Omental fat pad (tissue), 4 donors: ENCODE results near the gene ZNF835. TPM values are rescaled to one million over a fixed set of nuclear protein-coding genes. Genes with fewer than 3 reads are reported as not detected.
A peak's percentile ranks its signal among the peaks of the same experiment; 100 is the strongest.

Source experiments
- ATAC-seq: fragments of 150-250 bp; one replicate; pipeline ENCODE4 v1.9.1; 2016; ENCODE audit warnings: mild to moderate bottlenecking, moderate library complexity; ENCODE audit not compliant: low FRiP score
- DNase-seq: peaks from one replicate; pipeline ENCODE4 v3.0.0-alpha.2; 2019; ENCODE audit warnings: low spot score
- total RNA-seq, 4 donors: library from RNA; depleted of rRNA; stranded (reverse); fragments of >200 nt; gene quantifications; one replicate each; pipeline ENCODE4 v1.1.0, GENCODE V29; 2016
- TF ChIP-seq, protein P1 (sequence below), 3 donors: fragments of 450-650 bp; IDR thresholded peaks; one replicate each; pipeline ENCODE4 v1.5.1; 2016 to 2017; ENCODE audit warnings: antibody characterized with exemption in 3 of 3, mild to moderate bottlenecking in 3 of 3, moderate library complexity in 2 of 3

The ZNF835 gene
- total RNA-seq, 4 donors from 2014 or later = 3.5 to 8.1 (median 5.9) TPM

DNA sequence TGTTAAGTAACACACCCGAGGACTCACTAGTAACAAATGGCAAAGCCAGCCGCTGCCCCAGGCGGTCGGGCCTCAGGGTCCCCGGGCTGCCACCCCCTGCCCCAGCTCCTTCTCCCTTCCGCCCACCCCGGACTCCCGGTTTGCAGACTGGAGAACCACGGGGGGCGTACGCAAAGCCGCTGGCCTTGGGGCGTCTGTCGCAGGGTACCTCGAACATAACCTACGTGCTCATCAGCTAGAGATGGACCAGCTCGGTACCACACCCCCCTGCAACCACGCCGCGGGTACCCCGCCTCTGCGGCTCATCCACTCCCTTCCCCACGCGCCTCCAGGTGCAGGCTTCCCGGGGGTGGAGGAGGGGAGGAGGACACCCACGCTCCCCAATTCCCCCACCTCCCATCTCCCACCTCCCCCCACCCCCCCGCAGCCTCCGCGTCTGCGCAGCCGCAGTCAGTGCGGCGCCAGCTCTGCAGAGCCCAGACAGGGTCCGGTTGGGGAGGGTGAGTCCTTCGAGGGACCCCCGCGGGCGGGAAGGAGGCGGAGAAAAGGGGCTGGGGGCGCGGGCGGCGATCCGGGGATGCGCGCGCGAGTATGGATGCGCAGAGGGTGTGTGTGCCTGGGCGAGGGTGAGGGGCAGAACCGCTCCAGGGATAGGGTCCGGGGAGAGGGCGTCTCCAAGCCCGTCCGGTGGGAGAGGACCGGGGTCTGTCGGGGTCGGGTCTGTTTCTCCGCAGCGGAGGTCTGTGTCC lies 28.7 kb downstream of the ZNF835 start, which contains the start of gene SMIM17:
Gene SMIM17, plus strand, starts transcription at position 449 of the 749 bp plus-strand sequence. CDS start 2,509 bp downstream, outside the sequence.
- no peak for DNase-seq
- TF ChIP-seq, protein P1, sequence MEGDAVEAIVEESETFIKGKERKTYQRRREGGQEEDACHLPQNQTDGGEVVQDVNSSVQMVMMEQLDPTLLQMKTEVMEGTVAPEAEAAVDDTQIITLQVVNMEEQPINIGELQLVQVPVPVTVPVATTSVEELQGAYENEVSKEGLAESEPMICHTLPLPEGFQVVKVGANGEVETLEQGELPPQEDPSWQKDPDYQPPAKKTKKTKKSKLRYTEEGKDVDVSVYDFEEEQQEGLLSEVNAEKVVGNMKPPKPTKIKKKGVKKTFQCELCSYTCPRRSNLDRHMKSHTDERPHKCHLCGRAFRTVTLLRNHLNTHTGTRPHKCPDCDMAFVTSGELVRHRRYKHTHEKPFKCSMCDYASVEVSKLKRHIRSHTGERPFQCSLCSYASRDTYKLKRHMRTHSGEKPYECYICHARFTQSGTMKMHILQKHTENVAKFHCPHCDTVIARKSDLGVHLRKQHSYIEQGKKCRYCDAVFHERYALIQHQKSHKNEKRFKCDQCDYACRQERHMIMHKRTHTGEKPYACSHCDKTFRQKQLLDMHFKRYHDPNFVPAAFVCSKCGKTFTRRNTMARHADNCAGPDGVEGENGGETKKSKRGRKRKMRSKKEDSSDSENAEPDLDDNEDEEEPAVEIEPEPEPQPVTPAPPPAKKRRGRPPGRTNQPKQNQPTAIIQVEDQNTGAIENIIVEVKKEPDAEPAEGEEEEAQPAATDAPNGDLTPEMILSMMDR (IDR thresholded peaks at IDR 0.05) = no peak
- no peak for ATAC-seq

DNA sequence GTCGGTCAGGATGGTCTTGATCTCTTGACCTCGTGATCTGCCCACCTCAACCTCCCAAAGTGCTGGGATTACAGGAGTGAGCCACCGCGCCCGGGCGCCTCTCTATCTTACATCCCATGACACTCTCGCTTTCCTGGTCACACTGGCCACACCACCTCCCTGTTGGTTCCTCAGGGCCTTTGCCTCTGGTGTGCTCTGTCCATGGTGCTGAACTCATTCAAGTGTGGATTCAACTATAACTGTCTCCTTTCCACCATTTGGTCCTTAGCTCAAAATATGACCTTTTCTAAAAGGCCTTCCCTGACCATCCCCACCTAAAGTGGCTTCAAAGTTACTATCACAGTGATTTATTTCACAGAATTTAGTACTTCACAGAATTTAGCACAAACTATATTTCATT lies 32.3 kb downstream of the ZNF835 start:
- TF ChIP-seq, protein P1 (IDR thresholded peaks at IDR 0.05) = no peak
- DNase-seq (no peak), ATAC-seq (no peak)

DNA sequence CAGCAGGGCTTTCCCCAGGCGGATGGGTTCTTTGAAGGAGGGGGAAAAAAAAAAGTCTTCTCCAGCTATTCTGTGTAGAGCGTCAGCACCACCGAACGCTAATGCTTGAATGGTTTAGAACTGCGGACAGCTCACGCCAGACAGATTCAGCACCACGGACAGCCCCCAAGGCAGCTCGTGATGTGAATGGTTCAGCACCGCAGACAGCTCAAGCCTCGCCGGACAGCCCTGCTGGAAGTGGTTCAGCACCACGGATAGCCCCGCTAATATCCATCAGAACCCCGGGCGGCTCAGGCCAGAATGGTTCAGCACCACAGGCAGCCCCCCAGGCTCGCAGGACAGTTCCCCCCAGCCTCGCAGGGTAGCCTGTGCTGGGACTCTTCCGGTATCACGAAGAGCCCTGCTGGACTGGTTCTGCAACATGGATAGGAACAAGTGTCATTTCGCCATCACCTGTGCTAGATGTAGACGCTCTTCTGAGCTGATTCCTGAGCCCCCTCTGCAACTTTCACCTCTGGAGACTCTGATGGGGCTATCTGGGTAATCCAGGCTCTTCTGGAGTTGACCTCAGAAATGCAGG lies 33.5 kb downstream of the ZNF835 start:
- TF ChIP-seq, protein P1 (IDR thresholded peaks at IDR 0.05) = no peak
- ATAC-seq = peak; percentile 37

DNA sequence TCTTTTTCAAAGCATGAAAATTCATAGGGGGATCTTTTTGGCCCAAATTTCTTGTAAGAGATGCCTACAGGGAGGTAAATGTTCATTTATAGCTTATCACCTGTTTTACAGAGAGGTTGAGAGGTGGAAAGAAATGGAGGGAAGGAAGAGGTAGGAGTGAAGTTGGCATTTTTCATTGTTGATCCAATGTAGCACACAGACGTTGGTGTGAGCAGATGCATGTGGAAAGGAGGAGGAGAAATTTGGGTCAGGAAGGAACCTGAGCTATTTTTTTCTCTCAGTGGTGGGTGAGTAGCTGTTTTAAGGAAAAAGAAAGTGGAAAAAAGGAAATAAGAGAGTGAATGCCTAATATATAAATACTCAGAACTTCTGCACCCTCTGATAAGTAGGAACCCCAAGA lies 38.5 kb downstream of the ZNF835 start:
- TF ChIP-seq, protein P1 (IDR thresholded peaks at IDR 0.05) = no peak
- DNase-seq (no peak), ATAC-seq (no peak)

More for the DNA sequence above, 33.5 kb downstream of the ZNF835 start:
- DNase-seq = peak; percentile 54

DNA sequence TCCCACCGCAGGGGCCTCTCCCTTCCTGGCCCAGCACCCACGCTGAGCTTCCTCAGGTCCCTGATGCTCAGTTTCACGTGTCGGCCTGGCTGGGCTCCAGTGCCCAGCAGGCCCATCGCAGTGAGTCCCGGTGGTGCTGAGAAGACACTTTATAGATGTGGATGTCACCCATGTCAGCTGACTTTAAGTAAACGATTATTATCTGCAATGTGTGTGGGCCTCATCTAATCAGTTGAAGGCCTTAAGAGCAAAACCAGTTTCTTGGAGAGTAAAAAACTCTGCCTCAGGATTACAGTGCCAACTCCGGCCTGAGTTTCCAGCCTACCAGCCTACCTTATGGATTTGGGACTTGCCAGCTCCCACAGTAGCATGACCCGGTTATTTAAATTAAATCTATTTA lies 45.8 kb downstream of the ZNF835 start:
- TF ChIP-seq, protein P1 (IDR thresholded peaks at IDR 0.05) = no peak
- ATAC-seq (no peak), DNase-seq (no peak)

DNA sequence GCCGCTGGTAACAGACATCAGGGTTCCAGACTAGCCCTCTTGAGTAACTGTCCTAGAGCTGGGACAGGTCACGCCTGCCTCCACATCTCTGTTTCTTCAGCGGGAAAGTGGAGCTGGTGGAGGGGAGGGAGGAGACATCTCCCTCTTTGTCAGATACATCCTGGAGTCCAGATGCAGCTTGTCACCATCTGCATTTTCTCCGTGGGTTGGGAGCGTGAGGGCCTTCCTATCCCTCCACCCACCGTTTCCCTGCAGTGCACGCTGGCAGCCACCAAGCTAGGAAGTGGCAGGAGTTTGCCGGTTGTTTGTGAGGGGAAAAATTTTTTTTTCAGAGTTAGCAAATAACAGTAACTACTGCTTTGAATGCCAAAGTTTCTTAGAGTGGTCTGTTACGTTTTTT lies 48.6 kb downstream of the ZNF835 start:
- ATAC-seq = no peak
- DNase-seq = no peak
- TF ChIP-seq, protein P1 (IDR thresholded peaks at IDR 0.05) = no peak

DNA sequence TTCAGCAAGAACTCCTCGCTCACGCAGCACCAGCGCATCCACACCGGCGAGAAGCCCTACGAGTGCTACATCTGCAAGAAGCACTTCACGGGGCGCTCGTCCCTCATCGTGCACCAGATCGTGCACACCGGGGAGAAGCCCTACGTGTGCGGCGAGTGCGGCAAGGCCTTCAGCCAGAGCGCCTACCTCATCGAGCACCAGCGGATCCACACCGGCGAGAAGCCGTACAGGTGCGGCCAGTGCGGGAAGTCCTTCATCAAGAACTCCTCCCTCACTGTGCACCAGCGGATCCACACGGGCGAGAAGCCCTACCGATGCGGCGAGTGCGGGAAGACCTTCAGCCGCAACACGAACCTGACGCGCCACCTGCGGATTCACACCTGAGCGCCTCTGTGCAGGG lies 49.2 kb downstream of the ZNF835 start:
- DNase-seq = no peak
- TF ChIP-seq, protein P1 (IDR thresholded peaks at IDR 0.05) = no peak

More for the DNA sequence above, 49.2 kb downstream of the ZNF835 start:
- ATAC-seq = no peak
